Muscle of leg (tissue), 11 donors: ENCODE data around the gene ZDHHC7. TPM values are rescaled to one million over a fixed set of nuclear protein-coding genes. Genes with fewer than 3 reads are reported as not detected.

Experiments
- DNase-seq: peaks from one replicate; pipeline ENCODE4 v3.0.0; 2013
- H3K27ac ChIP-seq: one replicate; pipeline ENCODE4 v1.5.1; 2013; ENCODE audit warnings: mild to moderate bottlenecking, low read length, control low read depth
- H3K27me3 ChIP-seq: one replicate; pipeline ENCODE4 v1.6.1; 2013; ENCODE audit warnings: low read length; ENCODE audit not compliant: control insufficient read depth, insufficient read depth
- H3K36me3 ChIP-seq: one replicate; pipeline ENCODE4 v1.6.1; 2013; ENCODE audit warnings: low read length; ENCODE audit not compliant: control insufficient read depth, insufficient read depth
- H3K4me1 ChIP-seq: one replicate; pipeline ENCODE4 v1.6.1; 2013; ENCODE audit warnings: low read length; ENCODE audit not compliant: control insufficient read depth, insufficient read depth
- H3K4me3 ChIP-seq: one replicate; pipeline ENCODE4 v1.5.1; 2013; ENCODE audit warnings: low read length, control low read depth
- H3K9me3 ChIP-seq: replicated peaks from 2 replicates; pipeline ENCODE4 v1.6.1; 2013; ENCODE audit warnings: low read depth, low read length; ENCODE audit not compliant: control insufficient read depth
- WGBS: methylation state at CpG from one replicate; pipeline ENCODE4 v1.1.5; 2013; ENCODE audit warnings: missing lambda C conversion rate; ENCODE audit not compliant: insufficient coverage; 5-methylcytosine and 5-hydroxymethylcytosine counted together
- polyA plus RNA-seq, 8 donors: library from polyadenylated mRNA; unstranded; fragments of 120-200 nt; gene quantifications; one replicate each; pipeline versions ENCODE4 v1.2.1 to v1.2.3, GENCODE V29; 2013; ENCODE audit warnings: inconsistent platforms in 1 of 8, low replicate concordance in 1 of 8; ENCODE audit not compliant: insufficient read length in 8 of 8, insufficient read depth in 1 of 8
- total RNA-seq: library from RNA; stranded (reverse); fragments of 120-200 nt; gene quantifications from one replicate; pipeline ENCODE4 v1.2.4, GENCODE V29; 2013

ZDHHC7 gene
- total and polyA plus RNA-seq, 9 donors = 28.7 to 44.7 (median 36.2) TPM

DNA sequence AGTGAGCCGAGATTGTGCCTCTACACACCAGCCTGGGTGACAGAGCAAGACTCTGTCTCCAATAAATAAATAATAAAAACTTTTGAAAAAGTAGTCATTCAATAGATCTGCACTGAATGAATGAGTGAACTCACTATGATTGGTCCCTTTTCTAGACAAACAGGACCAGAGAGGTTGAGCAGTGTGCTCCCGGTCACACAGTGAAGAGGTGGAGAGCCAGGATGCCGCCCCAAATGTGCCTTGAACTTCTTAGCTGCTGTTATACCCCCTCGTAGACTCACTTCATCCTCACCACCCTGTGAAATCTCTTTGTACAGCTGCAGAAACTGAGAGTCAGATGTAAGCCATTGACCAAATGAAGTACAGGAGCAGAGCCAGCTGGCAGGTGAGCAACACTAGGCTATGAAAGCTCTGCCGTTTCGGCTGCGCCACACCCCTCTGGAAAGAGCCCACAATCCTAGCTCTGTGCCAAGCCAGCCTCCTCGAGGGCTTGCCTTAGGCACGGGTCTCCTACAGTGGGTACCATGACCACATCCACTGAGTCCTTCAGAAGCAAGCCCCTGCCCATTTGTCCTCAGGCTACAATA, 8.4 kb upstream of the ZDHHC7 start:
- Histone ChIP-seq H3K36me3 (no peaks in the 10 kb centered on the region), H3K9me3 (peaks cover 2% of the 10 kb centered on the region), H3K4me3 (no peak overlapping the region), H3K27me3 (peaks cover 6% of the 10 kb centered on the region), H3K27ac (no peak overlapping the region), H3K4me1 (peaks cover 11% of the 10 kb centered on the region)
- WGBS = 60% methylated on average over 7 of the region's 9 CpGs
- DNase-seq = peak; percentile 50

DNA sequence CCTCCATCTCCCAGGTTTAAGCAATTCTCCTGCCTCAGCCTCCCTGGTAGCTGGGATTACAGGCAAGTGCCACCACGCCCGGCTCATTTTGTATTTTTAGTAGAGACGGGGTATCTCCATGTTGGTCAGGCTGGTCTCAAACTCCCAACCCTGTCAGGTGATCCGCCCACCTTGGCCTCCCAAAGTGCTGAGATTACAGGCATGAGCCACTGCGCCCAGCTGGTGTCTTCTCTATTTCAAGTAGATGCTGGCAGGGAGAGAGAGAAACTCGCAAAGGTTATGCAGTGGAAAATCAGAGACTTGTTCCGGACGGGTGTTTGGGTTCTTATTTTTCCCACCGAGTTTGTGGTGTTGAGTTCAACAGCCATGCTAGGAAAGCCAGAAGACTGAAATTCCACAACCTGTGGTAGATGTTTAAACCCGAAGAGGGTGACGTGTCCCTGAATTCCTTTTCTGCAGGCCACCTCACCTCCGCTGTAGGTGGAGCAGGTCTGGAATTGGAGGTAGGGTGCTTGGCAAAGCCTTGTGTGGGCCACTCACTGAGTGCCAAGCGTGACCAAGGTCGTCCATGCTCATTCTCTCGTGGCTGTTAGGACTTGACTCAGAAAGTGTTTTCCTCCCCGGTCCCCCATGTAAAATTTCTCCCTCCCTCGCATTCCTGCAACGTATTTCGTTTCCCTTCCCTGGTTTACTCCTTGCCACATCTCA, 7.3 kb upstream of the ZDHHC7 start:
- Histone ChIP-seq H3K4me3 (no peak overlapping the region), H3K9me3 (peaks cover 2% of the 10 kb centered on the region), H3K4me1 (peaks cover 11% of the 10 kb centered on the region), H3K36me3 (no peaks in the 10 kb centered on the region), H3K27ac (no peak overlapping the region), H3K27me3 (peaks cover 6% of the 10 kb centered on the region)
- no peak for DNase-seq
- whole genome bisulfite sequencing = 61% methylated on average over 11 of the region's 19 CpGs

DNA sequence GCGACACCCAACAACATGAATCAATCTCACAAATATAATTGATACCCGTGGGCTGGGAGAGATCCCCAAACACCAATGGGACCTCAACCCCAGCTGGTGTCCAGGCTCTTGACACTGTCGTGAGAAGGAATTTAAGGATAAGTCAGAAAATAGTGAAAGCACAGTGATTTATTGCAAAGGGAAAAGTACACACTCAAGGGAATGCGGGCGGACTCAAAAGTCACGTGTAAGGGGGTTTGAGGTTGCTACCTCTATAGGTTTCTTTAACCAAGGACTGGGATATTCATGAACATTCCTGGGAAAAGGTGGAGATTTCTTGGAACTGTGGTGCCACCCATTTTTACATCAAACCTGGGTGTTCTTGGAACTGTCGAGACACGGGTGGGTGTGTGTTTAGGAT, 6.3 kb upstream of the ZDHHC7 start:
- H3K27me3 ChIP-seq = peaks cover 6% of the 10 kb centered on the region
- no peaks in the 10 kb centered on the region for H3K36me3 ChIP-seq
- H3K27ac ChIP-seq = no peak overlapping the region
- 80% methylated on average over 1 of the region's 8 CpGs for WGBS
- DNase-seq = no peak
- no peaks in the 10 kb centered on the region for H3K9me3 ChIP-seq
- peaks cover 11% of the 10 kb centered on the region for H3K4me1 ChIP-seq
- no peak overlapping the region for H3K4me3 ChIP-seq

- no peak overlapping the region for H3K27ac ChIP-seq
- WGBS = no CpG with 5 or more reads among the region's 4 CpGs
These were observed 5.8 kb upstream of the ZDHHC7 start for GRCh38 chr16:85017151-85017550.

GRCh38 chr16:85015481-85016187, 4.3 kb upstream of the ZDHHC7 start:
- H3K4me1 ChIP-seq = peaks cover 16% of the 10 kb centered on the region
- H3K27ac ChIP-seq = no peak overlapping the region
- no peaks in the 10 kb centered on the region for H3K9me3 ChIP-seq
- H3K36me3 ChIP-seq = no peaks in the 10 kb centered on the region
- no peak for DNase-seq
- H3K4me3 ChIP-seq = no peak overlapping the region
- H3K27me3 ChIP-seq = peaks cover 6% of the 10 kb centered on the region
- WGBS = 40% methylated on average over 2 of the region's 5 CpGs

More at GRCh38 chr16:85017151-85017550, 5.8 kb upstream of the ZDHHC7 start:
- H3K9me3 ChIP-seq = no peaks in the 10 kb centered on the region
- H3K27me3 ChIP-seq = peaks cover 6% of the 10 kb centered on the region
- no peaks in the 10 kb centered on the region for H3K36me3 ChIP-seq
- peaks cover 12% of the 10 kb centered on the region for H3K4me1 ChIP-seq
- no peak for DNase-seq
- H3K4me3 ChIP-seq = no peak overlapping the region

DNA sequence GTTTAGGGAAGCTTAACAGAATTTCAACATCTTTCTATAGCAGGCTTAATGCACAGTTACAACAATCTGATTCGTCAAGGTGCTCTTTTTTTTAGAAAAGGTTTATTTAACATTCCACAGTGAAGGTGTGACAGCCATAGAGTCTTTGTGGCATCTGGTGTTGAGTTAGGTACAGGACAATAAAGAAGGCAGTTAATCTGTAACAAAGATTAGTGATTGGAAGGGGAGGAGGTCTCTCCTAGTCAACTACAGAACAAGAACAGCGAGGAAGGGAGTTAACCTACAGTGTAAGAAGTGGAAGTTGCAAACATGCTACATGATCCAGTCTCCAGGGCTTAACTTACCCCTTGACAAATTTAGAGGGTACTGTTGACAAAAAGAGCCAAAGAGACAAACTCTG, 3.0 kb upstream of the ZDHHC7 start:
- Histone ChIP-seq H3K4me1 (peaks cover 14% of the 10 kb centered on the region), H3K27me3 (peaks cover 6% of the 10 kb centered on the region), H3K4me3 (no peak overlapping the region), H3K36me3 (no peaks in the 10 kb centered on the region), H3K27ac (no peak overlapping the region), H3K9me3 (no peaks in the 10 kb centered on the region)
- DNase-seq = no peak
- WGBS = no CpG with 5 or more reads among the region's 2 CpGs

DNA sequence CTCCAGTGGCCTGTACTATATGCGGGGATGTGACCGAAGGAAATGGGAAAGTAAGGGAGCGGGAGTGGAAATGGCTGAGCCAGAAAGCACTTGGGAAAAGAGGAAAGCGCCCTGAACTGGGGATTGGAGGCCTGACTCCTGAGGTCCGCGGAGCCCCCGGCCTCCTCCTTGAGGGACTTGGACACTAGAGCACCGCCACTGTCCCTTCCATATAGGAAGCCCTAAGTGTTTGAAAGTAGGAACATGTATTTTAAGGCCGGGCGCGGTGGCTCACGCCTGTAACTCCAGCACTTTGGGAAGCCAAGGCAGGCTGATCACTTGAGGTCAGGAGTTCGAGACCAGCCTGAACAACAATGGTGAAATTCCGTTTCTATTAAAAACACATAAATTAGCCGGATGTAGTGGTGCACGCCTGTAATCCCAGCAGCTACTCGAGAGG, 530 bp upstream of the ZDHHC7 start:
- Histone ChIP-seq H3K9me3 (no peaks in the 10 kb centered on the region), H3K36me3 (no peaks in the 10 kb centered on the region), H3K4me3 (peak overlapping the region; percentile 95), H3K27ac (peak overlapping the region; percentile 97), H3K27me3 (peaks cover 4% of the 10 kb centered on the region), H3K4me1 (peaks cover 7% of the 10 kb centered on the region)
- WGBS = 7% methylated on average over 14 of the region's 17 CpGs
- no peak for DNase-seq

DNA sequence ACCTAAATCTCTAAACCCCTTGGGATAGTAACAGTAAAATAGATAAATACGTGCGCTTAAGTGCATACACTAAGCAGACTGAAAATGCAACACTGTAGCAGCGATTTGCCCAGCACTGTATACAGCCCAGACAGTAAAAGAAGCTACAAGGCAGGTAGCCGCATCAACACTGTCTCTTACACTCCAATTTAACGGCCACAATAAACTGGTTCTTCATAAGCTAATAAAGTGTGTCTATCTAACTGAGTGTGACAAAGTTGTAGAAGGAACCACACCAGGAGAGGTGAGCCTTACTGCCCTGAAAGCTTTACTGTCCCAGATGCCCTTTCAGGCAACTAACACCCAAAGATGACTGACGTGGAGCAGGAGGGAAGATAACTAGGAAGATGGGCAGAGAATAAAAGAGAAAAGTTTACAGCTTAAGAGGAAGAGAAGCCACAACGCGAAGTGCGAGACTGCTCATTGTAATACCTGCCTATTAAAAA, 847 bp downstream of the ZDHHC7 start:
- WGBS = no CpG with 5 or more reads among the region's 9 CpGs
- Histone ChIP-seq H3K9me3 (no peaks in the 10 kb centered on the region), H3K4me1 (peaks cover 12% of the 10 kb centered on the region), H3K36me3 (no peaks in the 10 kb centered on the region), H3K27me3 (no peaks in the 10 kb centered on the region), H3K27ac (peak overlapping the region; percentile 72), H3K4me3 (peak overlapping the region; percentile 95)
- no peak for DNase-seq

DNA sequence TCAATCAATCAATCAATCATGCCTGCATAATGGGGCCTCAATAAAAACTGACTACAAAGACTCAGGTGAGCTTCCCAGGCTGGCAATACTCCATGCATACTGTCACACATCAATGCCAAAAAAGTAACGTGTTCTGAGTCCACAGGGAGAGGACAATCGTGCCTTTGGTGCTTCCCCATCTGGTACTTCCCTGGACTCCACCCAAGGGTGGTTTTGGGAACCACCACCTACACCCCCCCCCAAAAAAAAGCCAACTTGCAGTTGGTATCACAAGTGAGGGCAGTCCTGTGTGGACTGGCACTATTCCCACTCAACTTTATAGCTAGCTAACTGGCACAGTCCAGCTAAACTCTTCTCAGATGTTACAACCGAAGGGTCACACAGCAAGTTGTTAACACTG, 3.1 kb downstream of the ZDHHC7 start:
- WGBS = 50% methylated on average over 1 of the region's 3 CpGs
- H3K36me3 ChIP-seq = peaks cover 3% of the 10 kb centered on the region
- H3K4me1 ChIP-seq = peaks cover 28% of the 10 kb centered on the region
- H3K4me3 ChIP-seq = no peak overlapping the region
- H3K27ac ChIP-seq = no peak overlapping the region
- no peaks in the 10 kb centered on the region for H3K27me3 ChIP-seq
- DNase-seq = no peak
- H3K9me3 ChIP-seq = no peaks in the 10 kb centered on the region

- no peaks in the 10 kb centered on the region for H3K9me3 ChIP-seq
- H3K4me3 ChIP-seq = no peak overlapping the region
- 100% methylated on average over 1 of the region's 7 CpGs for WGBS
- peaks cover 34% of the 10 kb centered on the region for H3K4me1 ChIP-seq
- H3K27me3 ChIP-seq = no peaks in the 10 kb centered on the region
- H3K27ac ChIP-seq = no peak overlapping the region
- peaks cover 3% of the 10 kb centered on the region for H3K36me3 ChIP-seq
- DNase-seq = no peak
These were observed 3.7 kb downstream of the ZDHHC7 start for GRCh38 chr16:85007496-85008214.
